Measurements from ENCODE around the gene STMN1.

Gene STMN1

GRCh38 chr1:25905680-25906643 lies at the start of gene STMN1:
Gene STMN1, minus strand, starts transcription at chr1:25906419. Its CDS starts 1,743 bp downstream, at chr1:25904676.
- TF ChIP-seq ZFX (IDR thresholded peaks at IDR 0.05): no peak
- TF ChIP-seq CTCF (conservative IDR thresholded peaks at IDR 0.05): no peak
- peak within 1 kb of the TSS; percentile 82 for H3K27ac ChIP-seq

- TF ChIP-seq ZFX (IDR thresholded peaks at IDR 0.05) (no peak), CTCF (conservative IDR thresholded peaks at IDR 0.05) (no peak)
- no peak overlapping the region for H3K27ac ChIP-seq
These were observed 49.3 kb upstream of the STMN1 start for GRCh38 chr1:25955553-25955952.

GRCh38 chr1:25954282-25954938 lies 48.2 kb upstream of the STMN1 start:
- H3K27ac ChIP-seq: no peak overlapping the region
- TF ChIP-seq ZFX (IDR thresholded peaks at IDR 0.05) (no peak), CTCF (conservative IDR thresholded peaks at IDR 0.05) (no peak)

- H3K27ac ChIP-seq: no peak overlapping the region
These were observed 46.7 kb upstream of the STMN1 start for GRCh38 chr1:25952841-25953401.

GRCh38 chr1:25948641-25949040 lies 42.4 kb upstream of the STMN1 start:
- H3K27ac ChIP-seq: no peak overlapping the region
- no peak for TF ChIP-seq CTCF (conservative IDR thresholded peaks at IDR 0.05)
- TF ChIP-seq ZFX (IDR thresholded peaks at IDR 0.05): no peak

More at GRCh38 chr1:25952841-25953401, 46.7 kb upstream of the STMN1 start:
- no peak for TF ChIP-seq ZFX (IDR thresholded peaks at IDR 0.05)
- no peak for TF ChIP-seq CTCF (conservative IDR thresholded peaks at IDR 0.05)

GRCh38 chr1:25947027-25947426 lies 40.8 kb upstream of the STMN1 start:
- no peak overlapping the region for H3K27ac ChIP-seq
- no peak for TF ChIP-seq ZFX (IDR thresholded peaks at IDR 0.05)
- no peak for TF ChIP-seq CTCF (conservative IDR thresholded peaks at IDR 0.05)

- no peak overlapping the region for H3K27ac ChIP-seq
- TF ChIP-seq ZFX (IDR thresholded peaks at IDR 0.05) (no peak), CTCF (conservative IDR thresholded peaks at IDR 0.05) (no peak)
These were observed 39.5 kb upstream of the STMN1 start for GRCh38 chr1:25945761-25946160.
